Heart left ventricle (tissue), 16 donors: ENCODE data around the gene CSNK1A1. TPM values are rescaled to one million over a fixed set of nuclear protein-coding genes. Genes with fewer than 3 reads are reported as not detected.
"Not testable (repeated sequence)": the region's sequence is repeated elsewhere in the genome, so short reads cannot be mapped to it uniquely, and the experiment has no call there.

Experiments
- ATAC-seq, 4 donors: fragments of 200-7000 bp; cut with Tn5 transposase; one replicate each; pipeline ENCODE4 v1.9.1; 2020 to 2022; ENCODE audit warnings: moderate library complexity in 4 of 4, mild to moderate bottlenecking in 3 of 4, moderate number of reproducible peaks in 1 of 4
- DNase-seq, 5 donors: peaks; one replicate each; pipeline ENCODE4 v3.0.0-alpha.2; 2020
- H3K27ac ChIP-seq, 12 donors: fragments of 200-600 bp; sonication (generic) in 4 of 12; one replicate each; pipeline versions ENCODE4 v1.5.0 to v1.8.0; 2016 to 2022; ENCODE audit warnings: mild to moderate bottlenecking in 2 of 12
- H3K27me3 ChIP-seq, 9 donors: fragments of 200-600 bp; sonication (generic) in 2 of 9; one replicate each; pipeline versions ENCODE4 v1.5.1 to v1.8.0; 2016 to 2022; ENCODE audit warnings: mild to moderate bottlenecking in 3 of 9
- H3K36me3 ChIP-seq, 9 donors: fragments of 200-600 bp; sonication (generic) in 2 of 9; one replicate each; pipeline versions ENCODE4 v1.5.0 to v1.8.0; 2018 to 2022; ENCODE audit warnings: mild to moderate bottlenecking in 2 of 9
- H3K4me1 ChIP-seq, 12 donors: fragments of 200-600 bp; sonication (generic) in 4 of 12; one replicate each; pipeline versions ENCODE4 v1.5.0 to v1.8.0; 2016 to 2022; ENCODE audit warnings: mild to moderate bottlenecking in 3 of 12
- H3K4me3 ChIP-seq, 12 donors: fragments of 200-600 bp; sonication (generic) in 4 of 12; one replicate each; pipeline versions ENCODE4 v1.5.0 to v1.8.0; 2017 to 2022; ENCODE audit warnings: mild to moderate bottlenecking in 9 of 12, moderate library complexity in 4 of 12
- H3K9me3 ChIP-seq, 12 donors: fragments of 200-600 bp; sonication (generic) in 4 of 12; one replicate each; pipeline versions ENCODE4 v1.5.0 to v1.8.0; 2016 to 2022; ENCODE audit warnings: mild to moderate bottlenecking in 1 of 12
- POLR2A ChIP-seq, 2 donors: fragments of 450-650 bp; IDR thresholded peaks; one replicate each; pipeline ENCODE4 v1.6.1; 2017; ENCODE audit warnings: antibody characterized with exemption in 2 of 2, mild to moderate bottlenecking in 2 of 2, moderate library complexity in 2 of 2
- WGBS, 4 donors: extraction: QIAGEN DNeasy Blood & Tissue Kit in 2 of 4; methylation state at CpG; one replicate each; pipeline versions ENCODE4 v1.1.5 to v1.1.7; 2013 to 2018; 5-methylcytosine and 5-hydroxymethylcytosine counted together
- intact Hi-C, 10 donors: fragments of 100-400 bp; cut with DNase I; formaldehyde crosslinking; loops; one replicate each; pipeline versions ENCODE4 v1.11.1 to v1.14.2; 2022
- polyA plus RNA-seq, 2 donors: library from polyadenylated mRNA; stranded (reverse); fragments of 200-250 nt; gene quantifications; one replicate each; pipeline ENCODE4 v1.2.3, GENCODE V29; 2013
- total RNA-seq, 9 donors: library from RNA; depleted of rRNA in 2 of 9; stranded (reverse); fragments of >200 nt in 2 of 9; fragmentation: NEBNext Ultra II Directional in 3 of 9; extraction: Animal tissue kit (Norgen Biotek cat#: 25700) in 3 of 9; gene quantifications; one replicate each; pipeline versions ENCODE4 v1.1.0 to v1.2.4, GENCODE V29; 2016 to 2023
- TF ChIP-seq, protein P1 (sequence below), 12 donors: fragments of 200-600 bp; sonication (generic) in 4 of 12; IDR thresholded peaks; one replicate each; pipeline versions ENCODE4 v1.5.0 to v1.8.0; 2018 to 2022; ENCODE audit warnings: antibody characterized with exemption in 12 of 12, mild to moderate bottlenecking in 5 of 12
- donor health status: ischemic (EF 13 %, LVEDD 7.1; RV severe dilation, severe dysfunction).
- donor health status: healthy with polysubstance abuse.
- donor health status: DM: no; HTN: yes; CAD: no.
- donor health status: DM: no; HTN: no; CAD: no.
- donor health status: ischemic (EF 25% LVEDD 6.9; RV normal size, moderate dysfunction).
- donor health status: ischemic (EF 25% LVEDD 5.7; RV mildly dilated, moderate dysfunction).
- donor health status: healthy.
- donor health status: DM: yes; HTN: yes; CAD: no.
- donor health status: ischemic (EF 35%, LVEDD 5.7; RV mildly dilated, moderate dysfunction).
- donor health status: nonischemic (EF 11% LVEDD 7.7; RV severe dilation, severe dysfunction).
- donor health status: DM: yes; HTN: yes; CAD: no.
- donor health status: PGD.
- donor health status: ischemic (EF 29% LVEDD 5.4; RV normal size, mild dysfunction).
- donor health status: nonischemic (EF 23%, LVEDD 6.1; RV moderate dilation, normal function).

Gene CSNK1A1
- total and polyA plus RNA-seq, 11 donors = 42.5 to 242 (median 209) TPM

DNA sequence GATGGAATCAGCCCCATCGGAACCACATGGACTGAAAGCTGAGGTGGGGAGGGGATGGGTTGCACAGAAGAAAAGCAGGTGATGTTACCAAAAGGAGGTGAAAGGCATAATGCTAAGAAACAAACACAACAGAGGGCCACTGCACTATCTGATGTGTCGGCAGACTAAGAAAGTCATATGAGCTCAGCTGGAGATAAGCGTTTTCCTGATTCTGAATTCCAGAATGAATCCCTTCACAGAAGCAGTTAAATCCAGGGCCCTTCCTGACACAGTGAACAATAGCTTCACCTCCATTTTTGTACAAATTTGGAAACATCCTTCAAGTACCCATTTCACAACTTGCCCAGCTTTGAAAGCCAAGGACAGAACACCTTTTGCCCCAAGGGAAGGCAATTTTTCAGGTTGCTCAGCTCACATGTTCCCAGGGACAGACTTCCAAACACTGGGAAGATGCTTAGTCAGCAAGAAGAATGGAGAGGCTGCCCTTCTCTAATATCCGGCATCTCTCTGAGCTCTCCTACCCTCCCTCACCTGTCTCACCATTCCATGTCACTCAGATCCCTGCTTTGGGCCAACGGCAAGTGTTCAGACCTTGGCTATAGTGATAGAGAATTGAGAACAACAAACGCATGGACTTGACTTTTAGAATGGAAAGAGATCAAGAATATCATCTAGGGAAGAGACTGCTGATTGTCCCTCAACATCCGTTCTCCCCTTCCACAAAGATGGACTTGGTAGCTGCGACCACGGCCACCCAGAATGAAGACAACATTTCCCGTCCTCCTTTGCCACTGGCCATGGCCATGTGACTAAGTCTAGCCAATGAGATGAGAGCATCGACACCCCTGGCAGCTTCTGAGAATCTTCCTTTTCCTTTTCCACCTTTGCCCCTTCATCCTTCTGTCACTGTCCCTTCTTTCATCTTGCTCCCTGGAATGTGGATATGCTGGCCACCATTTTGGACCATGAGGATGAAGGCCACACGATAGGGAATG is 103.6 kb downstream of the CSNK1A1 start:
- intact Hi-C loops = loop anchor here in 4 of 10 donors (2.0 to 5.0 kb wide), 3 partner anchors 40 to 113 kb away; partner anchors contain the start of gene CSNK1A1 (in 1 of the 4)

DNA sequence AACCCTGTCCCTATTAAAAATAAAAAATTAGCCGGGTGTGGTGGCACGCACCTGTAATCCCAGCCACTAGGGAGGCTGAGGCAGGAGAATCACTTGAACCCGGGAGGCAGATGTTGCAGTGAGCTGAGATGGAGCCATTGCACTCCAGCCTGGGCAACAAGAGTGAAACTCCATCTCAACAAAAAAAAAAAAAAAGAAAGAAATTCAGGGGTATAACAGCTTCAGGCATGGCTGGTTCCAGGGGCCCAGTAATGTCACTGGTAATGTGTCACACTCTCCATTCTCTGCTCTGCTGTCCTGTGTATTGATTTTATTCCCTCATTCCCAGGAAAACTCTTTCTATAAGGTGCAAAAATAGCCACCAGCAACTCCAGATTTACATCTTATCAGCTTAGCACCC is 104.4 kb downstream of the CSNK1A1 start:
- Histone ChIP-seq H3K4me1 (peaks cover 12 to 82% (median 54%) of the 10 kb centered on the region in 12 donors), H3K27ac (peak overlapping the region in 11 of 12 donors; percentile 18 to 91 (median 62))
- H3K27me3 ChIP-seq, ATAC-seq, H3K4me3 ChIP-seq, DNase-seq, H3K36me3 ChIP-seq, H3K9me3 ChIP-seq: not testable (repeated sequence)
- 96 to 99% (median 97%) methylated on average over 3 of the region's 3 CpGs for WGBS, 4 donors
- intact Hi-C loops = loop anchor here in 4 of 10 donors (5.0 kb wide), 2 partner anchors 41 to 106 kb away; partner anchors contain the start of gene CSNK1A1 (in 1 of the 4)

More for the DNA sequence above, 103.6 kb downstream of the CSNK1A1 start:
- Histone ChIP-seq H3K4me3 (no peak overlapping the region), H3K4me1 (peaks cover 15 to 84% (median 59%) of the 10 kb centered on the region in 12 donors), H3K36me3 (no peaks in the 10 kb centered on the region), H3K9me3 (no peaks in the 10 kb centered on the region), H3K27me3 (no peaks in the 10 kb centered on the region), H3K27ac (peak overlapping the region in 11 of 12 donors; percentile 18 to 91 (median 56))
- no peak for DNase-seq
- no peak for TF ChIP-seq POLR2A (IDR thresholded peaks at IDR 0.05)
- TF ChIP-seq, protein P1, sequence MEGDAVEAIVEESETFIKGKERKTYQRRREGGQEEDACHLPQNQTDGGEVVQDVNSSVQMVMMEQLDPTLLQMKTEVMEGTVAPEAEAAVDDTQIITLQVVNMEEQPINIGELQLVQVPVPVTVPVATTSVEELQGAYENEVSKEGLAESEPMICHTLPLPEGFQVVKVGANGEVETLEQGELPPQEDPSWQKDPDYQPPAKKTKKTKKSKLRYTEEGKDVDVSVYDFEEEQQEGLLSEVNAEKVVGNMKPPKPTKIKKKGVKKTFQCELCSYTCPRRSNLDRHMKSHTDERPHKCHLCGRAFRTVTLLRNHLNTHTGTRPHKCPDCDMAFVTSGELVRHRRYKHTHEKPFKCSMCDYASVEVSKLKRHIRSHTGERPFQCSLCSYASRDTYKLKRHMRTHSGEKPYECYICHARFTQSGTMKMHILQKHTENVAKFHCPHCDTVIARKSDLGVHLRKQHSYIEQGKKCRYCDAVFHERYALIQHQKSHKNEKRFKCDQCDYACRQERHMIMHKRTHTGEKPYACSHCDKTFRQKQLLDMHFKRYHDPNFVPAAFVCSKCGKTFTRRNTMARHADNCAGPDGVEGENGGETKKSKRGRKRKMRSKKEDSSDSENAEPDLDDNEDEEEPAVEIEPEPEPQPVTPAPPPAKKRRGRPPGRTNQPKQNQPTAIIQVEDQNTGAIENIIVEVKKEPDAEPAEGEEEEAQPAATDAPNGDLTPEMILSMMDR (IDR thresholded peaks at IDR 0.05) = no peak
- no peak for ATAC-seq
- WGBS, 4 donors = 80 to 84% (median 84%) methylated on average over 12 of the region's 12 CpGs

DNA sequence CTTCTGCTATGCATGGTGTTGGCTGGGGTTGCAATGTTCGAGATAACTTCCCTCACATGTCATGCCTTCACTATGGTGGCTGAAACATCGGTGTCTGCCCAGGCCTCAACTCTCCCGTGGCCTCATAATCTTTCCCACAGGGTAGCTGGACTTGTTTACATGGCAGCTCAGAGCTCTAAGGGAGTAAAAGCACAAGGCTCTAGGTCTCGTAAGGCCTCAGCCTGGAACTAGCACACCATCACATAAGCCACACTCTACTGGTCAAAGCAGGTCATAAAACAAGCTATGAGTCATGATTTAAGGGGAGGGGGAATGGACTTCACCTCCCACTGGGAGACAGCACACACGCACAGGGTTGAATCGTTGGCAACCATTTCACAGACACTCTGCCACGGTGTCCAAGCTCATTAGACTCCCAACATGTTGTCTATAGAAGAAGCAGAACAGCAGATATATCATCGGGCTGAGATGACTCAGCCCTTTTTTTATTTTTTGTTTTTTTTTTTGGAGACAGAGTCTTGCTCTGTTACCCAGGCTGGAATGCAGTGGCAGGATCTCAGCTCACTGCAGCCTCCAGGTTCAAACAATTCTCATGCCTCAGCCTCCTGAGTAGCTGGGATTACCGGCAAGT is 105.4 kb downstream of the CSNK1A1 start:
- WGBS, 4 donors = 53 to 65% (median 59%) methylated on average over 9 of the region's 9 CpGs
- DNase-seq (peak in 1 of 5 donors; percentile 57), ATAC-seq (peak in 1 of 4 donors; percentile 53)
- Histone ChIP-seq H3K4me1 (peaks cover 7 to 72% (median 45%) of the 10 kb centered on the region in 12 donors), H3K27ac (peak overlapping the region in 10 of 12 donors; percentile 20 to 91 (median 64)), H3K27me3 (no peaks in the 10 kb centered on the region), H3K36me3 (no peaks in the 10 kb centered on the region), H3K4me3 (no peak overlapping the region), H3K9me3 (no peaks in the 10 kb centered on the region)
- intact Hi-C loops = loop anchor here in 4 of 10 donors (5.0 kb wide), 2 partner anchors 41 to 106 kb away; partner anchors contain the start of gene CSNK1A1 (in 1 of the 4)
- TF ChIP-seq POLR2A (IDR thresholded peaks at IDR 0.05) = no peak
- TF ChIP-seq, protein P1 (IDR thresholded peaks at IDR 0.05) = no peak

DNA sequence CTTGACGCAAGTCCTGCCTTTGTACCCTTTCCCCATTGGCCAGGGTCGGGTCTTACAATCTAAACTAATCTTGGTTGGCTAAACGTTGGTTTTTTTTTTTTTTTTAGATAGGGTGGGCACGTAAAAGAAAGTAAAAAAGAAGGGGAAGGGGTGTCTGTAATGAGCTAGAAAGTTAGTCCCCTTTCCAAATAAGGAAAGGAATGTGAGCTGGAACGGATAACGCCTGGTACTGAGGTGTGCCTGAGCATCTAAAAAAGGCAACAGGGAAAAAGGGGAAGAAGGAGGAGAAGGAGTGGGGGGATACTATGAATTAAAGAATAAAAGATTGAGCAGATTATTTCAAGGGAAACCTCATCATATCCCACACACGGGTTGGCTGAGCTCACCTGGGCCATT is 105.9 kb downstream of the CSNK1A1 start:
- Histone ChIP-seq H3K36me3 (no peaks in the 10 kb centered on the region), H3K4me3 (no peak overlapping the region), H3K27me3 (no peaks in the 10 kb centered on the region), H3K9me3 (no peaks in the 10 kb centered on the region), H3K27ac (peak overlapping the region in 10 of 12 donors; percentile 20 to 91 (median 52)), H3K4me1 (peaks cover 4 to 67% (median 40%) of the 10 kb centered on the region in 12 donors)
- DNase-seq (no peak), ATAC-seq (no peak)
- WGBS, 4 donors = 49 to 61% (median 54%) methylated on average over 7 of the region's 7 CpGs
- TF ChIP-seq, protein P1 (IDR thresholded peaks at IDR 0.05) = no peak
- no peak for TF ChIP-seq POLR2A (IDR thresholded peaks at IDR 0.05)
- intact Hi-C loops = loop anchor here in 4 of 10 donors (5.0 kb wide), 2 partner anchors 42 to 107 kb away; partner anchors contain the start of gene CSNK1A1 (in 1 of the 4)

DNA sequence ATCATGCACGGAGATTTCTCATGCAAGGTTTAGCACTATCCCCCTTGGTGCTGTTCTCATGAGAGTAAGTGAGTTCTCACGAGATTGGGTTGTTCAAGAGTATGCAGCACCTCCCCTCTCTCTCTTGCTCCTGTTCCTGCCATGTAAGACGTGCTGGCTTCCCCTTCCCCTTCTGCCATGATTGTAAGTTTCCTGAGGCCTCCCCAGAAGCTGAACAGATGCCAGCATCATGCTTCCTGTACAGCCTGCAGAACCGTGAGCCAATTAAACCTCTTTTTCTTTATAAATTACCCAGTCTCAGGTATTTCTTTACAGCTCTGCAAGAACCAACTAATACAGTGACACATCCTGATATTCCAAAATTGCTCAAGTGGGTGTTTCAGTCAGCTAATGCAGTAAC is 106.8 kb downstream of the CSNK1A1 start:
- peaks cover 0 to 60% (median 33%) of the 10 kb centered on the region in 12 donors for H3K4me1 ChIP-seq
- ATAC-seq, DNase-seq, H3K36me3 ChIP-seq, H3K4me3 ChIP-seq, H3K9me3 ChIP-seq, H3K27me3 ChIP-seq: not testable (repeated sequence)
- peak overlapping the region in 3 of 12 donors; percentile 87 to 91 (median 90) for H3K27ac ChIP-seq
- WGBS, 4 donors = 78 to 86% (median 82%) methylated on average over 4 of the region's 4 CpGs
- intact Hi-C loops = loop anchor here in 9 of 10 donors (5.0 kb wide), 4 partner anchors 38 to 173 kb away; no protein-coding TSS in a partner anchor
